Mucosa of rectum (tissue), 2 donors: ENCODE measurements around the gene G6PC3.

Experiments
- H3K27ac ChIP-seq, 2 donors: one replicate each; pipeline ENCODE4 v1.7.0; 2013; ENCODE audit warnings: inconsistent platforms in 2 of 2, low read depth in 2 of 2, low read length in 2 of 2
- H3K27me3 ChIP-seq, 2 donors: one replicate each; pipeline ENCODE4 v1.7.0; 2013; ENCODE audit warnings: low read length in 2 of 2; ENCODE audit not compliant: control insufficient read depth in 2 of 2, insufficient read depth in 2 of 2
- H3K36me3 ChIP-seq, 2 donors: one replicate each; pipeline ENCODE4 v1.7.0; 2013; ENCODE audit warnings: low read length in 2 of 2; ENCODE audit not compliant: control insufficient read depth in 2 of 2, insufficient read depth in 2 of 2
- H3K4me1 ChIP-seq, 2 donors: one replicate each; pipeline ENCODE4 v1.7.0; 2013; ENCODE audit warnings: low read length in 2 of 2, mild to moderate bottlenecking in 1 of 2; ENCODE audit not compliant: control insufficient read depth in 2 of 2, insufficient read depth in 2 of 2
- H3K4me3 ChIP-seq, 2 donors: one replicate each; pipeline ENCODE4 v1.7.0; 2013; ENCODE audit warnings: low read length in 2 of 2
- H3K9ac ChIP-seq, 2 donors: one replicate each; pipeline ENCODE4 v1.7.0; 2013; ENCODE audit warnings: low read length in 2 of 2, low read depth in 1 of 2, mild to moderate bottlenecking in 1 of 2
- H3K9me3 ChIP-seq, 2 donors: one replicate each; pipeline ENCODE4 v1.7.0; 2013; ENCODE audit warnings: low read length in 2 of 2; ENCODE audit not compliant: control insufficient read depth in 2 of 2
- donor health status: healthy.
- donor health status: Normal muscosa, but diverticular disease.

Gene G6PC3

GRCh38 chr17:44105941-44106340, 35.4 kb downstream of the G6PC3 start:
- Histone ChIP-seq H3K27ac (no peak overlapping the region), H3K9ac (no peak overlapping the region), H3K9me3 (no peaks in the 10 kb centered on the region), H3K4me1 (peaks cover 21 to 28% of the 10 kb centered on the region in 2 donors), H3K36me3 (peaks cover 0 to 2% of the 10 kb centered on the region in 2 donors), H3K27me3 (no peaks in the 10 kb centered on the region), H3K4me3 (no peak overlapping the region)

- Histone ChIP-seq H3K9ac (no peak overlapping the region), H3K27ac (no peak overlapping the region), H3K27me3 (no peaks in the 10 kb centered on the region), H3K4me3 (no peak overlapping the region), H3K9me3 (no peaks in the 10 kb centered on the region), H3K36me3 (peaks cover 0 to 2% of the 10 kb centered on the region in 2 donors), H3K4me1 (peaks cover 28 to 37% of the 10 kb centered on the region in 2 donors)
Observed at GRCh38 chr17:44106801-44107200, 36.3 kb downstream of the G6PC3 start.

- peak overlapping the region; percentile 3 to 28 for H3K9ac ChIP-seq
- H3K36me3 ChIP-seq: peaks cover 0 to 2% of the 10 kb centered on the region in 2 donors
- H3K27ac ChIP-seq: peak overlapping the region; percentile 38 to 68
- H3K9me3 ChIP-seq: no peaks in the 10 kb centered on the region
- peak overlapping the region in 1 of 2 donors; percentile 26 for H3K4me3 ChIP-seq
- peaks cover 29 to 39% of the 10 kb centered on the region in 2 donors for H3K4me1 ChIP-seq
- no peaks in the 10 kb centered on the region for H3K27me3 ChIP-seq
Observed at GRCh38 chr17:44108440-44109311, 38.1 kb downstream of the G6PC3 start.

- Histone ChIP-seq H3K27me3 (no peaks in the 10 kb centered on the region), H3K9me3 (no peaks in the 10 kb centered on the region), H3K4me1 (peaks cover 29 to 39% of the 10 kb centered on the region in 2 donors), H3K27ac (peak overlapping the region; percentile 31 to 68), H3K36me3 (peaks cover 0 to 2% of the 10 kb centered on the region in 2 donors), H3K9ac (peak overlapping the region; percentile 3 to 28), H3K4me3 (no peak overlapping the region)
Observed at GRCh38 chr17:44109312-44109630, 38.7 kb downstream of the G6PC3 start.

GRCh38 chr17:44110011-44110686, 39.6 kb downstream of the G6PC3 start:
- peak overlapping the region; percentile 66 to 75 for H3K27ac ChIP-seq
- peak overlapping the region in 1 of 2 donors; percentile 64 for H3K9ac ChIP-seq
- peak overlapping the region; percentile 57 to 60 for H3K4me3 ChIP-seq
- no peaks in the 10 kb centered on the region for H3K27me3 ChIP-seq
- H3K9me3 ChIP-seq: no peaks in the 10 kb centered on the region
- H3K36me3 ChIP-seq: peaks cover 0 to 2% of the 10 kb centered on the region in 2 donors
- H3K4me1 ChIP-seq: peaks cover 29 to 39% of the 10 kb centered on the region in 2 donors

GRCh38 chr17:44110823-44111633, 40.5 kb downstream of the G6PC3 start:
- peak overlapping the region; percentile 57 to 60 for H3K4me3 ChIP-seq
- no peaks in the 10 kb centered on the region for H3K9me3 ChIP-seq
- H3K27ac ChIP-seq: peak overlapping the region; percentile 66 to 75
- H3K36me3 ChIP-seq: peaks cover 0 to 6% of the 10 kb centered on the region in 2 donors
- peaks cover 29 to 39% of the 10 kb centered on the region in 2 donors for H3K4me1 ChIP-seq
- peak overlapping the region; percentile 41 to 64 for H3K9ac ChIP-seq
- H3K27me3 ChIP-seq: no peaks in the 10 kb centered on the region

- Histone ChIP-seq H3K36me3 (peaks cover 0 to 12% of the 10 kb centered on the region in 2 donors), H3K27ac (peak overlapping the region; percentile 51 to 75), H3K27me3 (no peaks in the 10 kb centered on the region), H3K9me3 (no peaks in the 10 kb centered on the region), H3K4me3 (no peak overlapping the region), H3K4me1 (peaks cover 29 to 39% of the 10 kb centered on the region in 2 donors), H3K9ac (peak overlapping the region in 1 of 2 donors; percentile 8)
Observed at GRCh38 chr17:44111777-44112176, 41.2 kb downstream of the G6PC3 start.

GRCh38 chr17:44112284-44113280, 42.0 kb downstream of the G6PC3 start:
- no peaks in the 10 kb centered on the region for H3K9me3 ChIP-seq
- no peak overlapping the region for H3K9ac ChIP-seq
- H3K4me1 ChIP-seq: peaks cover 29 to 38% of the 10 kb centered on the region in 2 donors
- no peak overlapping the region for H3K27ac ChIP-seq
- peaks cover 0 to 12% of the 10 kb centered on the region in 2 donors for H3K36me3 ChIP-seq
- H3K4me3 ChIP-seq: no peak overlapping the region
- no peaks in the 10 kb centered on the region for H3K27me3 ChIP-seq

GRCh38 chr17:44113382-44113781, 42.8 kb downstream of the G6PC3 start:
- peaks cover 0 to 10% of the 10 kb centered on the region in 2 donors for H3K36me3 ChIP-seq
- H3K9ac ChIP-seq: no peak overlapping the region
- no peaks in the 10 kb centered on the region for H3K9me3 ChIP-seq
- H3K27me3 ChIP-seq: no peaks in the 10 kb centered on the region
- H3K4me3 ChIP-seq: no peak overlapping the region
- peaks cover 25 to 30% of the 10 kb centered on the region in 2 donors for H3K4me1 ChIP-seq
- no peak overlapping the region for H3K27ac ChIP-seq
